Measurements from ENCODE around the gene GARNL3. TPM values are rescaled to one million over a fixed set of nuclear protein-coding genes. Genes with fewer than 3 reads are reported as not detected.
A peak's percentile ranks its signal among the peaks of the same experiment; 100 is the strongest.

GARNL3 gene
- total RNA-seq, 1 donor from 2014 or later: 31.4 TPM

DNA sequence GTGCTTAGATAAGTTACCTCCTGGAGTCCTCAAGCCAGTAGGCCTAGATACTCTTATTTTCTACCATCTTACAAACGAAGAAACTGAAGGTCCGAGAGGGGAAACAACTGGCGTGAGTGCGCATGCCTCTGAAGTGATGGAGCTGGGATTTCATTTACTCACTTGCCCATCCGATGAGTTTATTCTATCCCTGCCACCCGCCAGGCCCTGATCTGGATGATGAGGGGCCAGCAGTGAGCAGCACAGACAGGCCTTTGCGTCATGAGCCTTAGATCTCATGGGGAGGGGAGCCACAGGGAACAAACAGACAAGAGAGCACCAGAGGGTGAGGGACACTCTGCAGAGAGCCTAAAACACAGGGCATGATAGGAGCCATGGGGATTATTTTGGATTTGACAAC, 98.3 kb downstream of the GARNL3 start:
- H3K4me1 ChIP-seq: peaks cover 13% of the 10 kb centered on the region
- peak in 1 of 2 donors; percentile 29 for DNase-seq (ENCODE audit: extremely low spot score in 2 of 2)
- no peaks in the 10 kb centered on the region for H3K9me3 ChIP-seq
- no peak overlapping the region for H3K27ac ChIP-seq
- H3K36me3 ChIP-seq: no peaks in the 10 kb centered on the region
- no peaks in the 10 kb centered on the region for H3K27me3 ChIP-seq
- TF ChIP-seq POLR2AphosphoS5 (IDR thresholded peaks at IDR 0.05; ENCODE audit: insufficient read depth in 1 of 2, low read depth in 1 of 2) (no peak), POLR2A (IDR thresholded peaks at IDR 0.05) (no peak)
- TF ChIP-seq, protein P1, sequence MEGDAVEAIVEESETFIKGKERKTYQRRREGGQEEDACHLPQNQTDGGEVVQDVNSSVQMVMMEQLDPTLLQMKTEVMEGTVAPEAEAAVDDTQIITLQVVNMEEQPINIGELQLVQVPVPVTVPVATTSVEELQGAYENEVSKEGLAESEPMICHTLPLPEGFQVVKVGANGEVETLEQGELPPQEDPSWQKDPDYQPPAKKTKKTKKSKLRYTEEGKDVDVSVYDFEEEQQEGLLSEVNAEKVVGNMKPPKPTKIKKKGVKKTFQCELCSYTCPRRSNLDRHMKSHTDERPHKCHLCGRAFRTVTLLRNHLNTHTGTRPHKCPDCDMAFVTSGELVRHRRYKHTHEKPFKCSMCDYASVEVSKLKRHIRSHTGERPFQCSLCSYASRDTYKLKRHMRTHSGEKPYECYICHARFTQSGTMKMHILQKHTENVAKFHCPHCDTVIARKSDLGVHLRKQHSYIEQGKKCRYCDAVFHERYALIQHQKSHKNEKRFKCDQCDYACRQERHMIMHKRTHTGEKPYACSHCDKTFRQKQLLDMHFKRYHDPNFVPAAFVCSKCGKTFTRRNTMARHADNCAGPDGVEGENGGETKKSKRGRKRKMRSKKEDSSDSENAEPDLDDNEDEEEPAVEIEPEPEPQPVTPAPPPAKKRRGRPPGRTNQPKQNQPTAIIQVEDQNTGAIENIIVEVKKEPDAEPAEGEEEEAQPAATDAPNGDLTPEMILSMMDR (IDR thresholded peaks at IDR 0.05): no peak
- H3K4me3 ChIP-seq: no peak overlapping the region
- intact Hi-C loops (cut with DNase I): no loop called here

DNA sequence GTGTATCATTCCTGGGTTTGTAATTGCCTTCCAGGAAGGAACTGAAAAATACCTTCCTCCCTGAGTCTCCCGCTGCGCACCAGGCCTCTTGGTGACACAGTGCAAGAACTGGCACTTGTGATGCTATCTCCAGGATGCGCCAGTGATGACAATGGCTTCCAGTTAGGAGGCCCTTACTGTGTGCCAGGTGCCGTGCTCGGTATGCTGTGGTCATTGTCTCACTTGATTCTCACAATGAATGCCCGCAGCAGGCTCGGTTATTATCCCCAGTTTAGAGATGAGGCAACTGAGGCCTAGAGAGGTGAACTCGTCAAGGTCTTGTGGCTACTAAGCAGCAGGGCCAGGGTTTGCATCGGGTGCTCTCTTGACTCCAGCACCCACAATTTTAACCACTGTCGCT, 100.9 kb downstream of the GARNL3 start:
- no peaks in the 10 kb centered on the region for H3K36me3 ChIP-seq
- peaks cover 13% of the 10 kb centered on the region for H3K4me1 ChIP-seq
- H3K4me3 ChIP-seq: no peak overlapping the region
- H3K27me3 ChIP-seq: no peaks in the 10 kb centered on the region
- intact Hi-C loops (cut with DNase I): no loop called here
- peak in 1 of 2 donors; percentile 72 for DNase-seq (ENCODE audit: extremely low spot score in 2 of 2)
- H3K27ac ChIP-seq: no peak overlapping the region
- TF ChIP-seq, protein P1 (IDR thresholded peaks at IDR 0.05): no peak
- TF ChIP-seq POLR2A (IDR thresholded peaks at IDR 0.05): no peak
- TF ChIP-seq POLR2AphosphoS5 (IDR thresholded peaks at IDR 0.05; ENCODE audit: insufficient read depth in 1 of 2, low read depth in 1 of 2): no peak
- H3K9me3 ChIP-seq: no peaks in the 10 kb centered on the region

DNA sequence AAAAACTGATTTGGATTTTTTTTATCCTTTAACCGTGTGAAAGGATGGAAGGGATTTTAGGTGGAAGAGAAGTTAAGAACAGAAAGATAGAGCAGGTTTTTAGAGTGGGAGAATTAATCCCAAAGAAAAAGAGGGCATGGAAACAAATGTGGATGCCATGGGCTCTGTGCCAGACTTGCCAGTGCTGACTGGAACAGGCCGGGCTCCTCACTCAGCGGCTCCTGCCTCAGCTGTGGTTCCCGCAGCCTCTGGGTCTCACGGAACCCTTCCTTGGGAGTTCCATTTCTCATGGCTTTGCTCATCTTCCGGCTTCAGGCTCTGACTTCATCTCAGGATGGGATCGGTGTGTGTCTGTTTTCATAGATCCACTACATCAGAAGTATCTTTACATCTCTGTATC, 102.0 kb downstream of the GARNL3 start:
- H3K36me3 ChIP-seq: no peaks in the 10 kb centered on the region
- intact Hi-C loops (cut with DNase I): no loop called here
- no peak overlapping the region for H3K4me3 ChIP-seq
- H3K27ac ChIP-seq: no peak overlapping the region
- H3K27me3 ChIP-seq: no peaks in the 10 kb centered on the region
- TF ChIP-seq, protein P1 (IDR thresholded peaks at IDR 0.05): no peak
- TF ChIP-seq POLR2A (IDR thresholded peaks at IDR 0.05) (no peak), POLR2AphosphoS5 (IDR thresholded peaks at IDR 0.05; ENCODE audit: insufficient read depth in 1 of 2, low read depth in 1 of 2) (no peak)
- no peaks in the 10 kb centered on the region for H3K9me3 ChIP-seq
- peaks cover 2% of the 10 kb centered on the region for H3K4me1 ChIP-seq
- DNase-seq (ENCODE audit: extremely low spot score in 2 of 2): peak in 1 of 2 donors; percentile 40

- TF ChIP-seq POLR2A (IDR thresholded peaks at IDR 0.05) (no peak), POLR2AphosphoS5 (IDR thresholded peaks at IDR 0.05; ENCODE audit: insufficient read depth in 1 of 2, low read depth in 1 of 2) (no peak)
- TF ChIP-seq, protein P1 (IDR thresholded peaks at IDR 0.05): no peak
- no peak overlapping the region for H3K27ac ChIP-seq
- no peaks in the 10 kb centered on the region for H3K36me3 ChIP-seq
- H3K27me3 ChIP-seq: no peaks in the 10 kb centered on the region
- no peak overlapping the region for H3K4me3 ChIP-seq
- intact Hi-C loops (cut with DNase I): no loop called here
- peak in 1 of 2 donors; percentile 61 for DNase-seq (ENCODE audit: extremely low spot score in 2 of 2)
- no peaks in the 10 kb centered on the region for H3K4me1 ChIP-seq
- no peaks in the 10 kb centered on the region for H3K9me3 ChIP-seq
Observed at GRCh38 chr9:127368852-127369402, 104.4 kb downstream of the GARNL3 start.

DNA sequence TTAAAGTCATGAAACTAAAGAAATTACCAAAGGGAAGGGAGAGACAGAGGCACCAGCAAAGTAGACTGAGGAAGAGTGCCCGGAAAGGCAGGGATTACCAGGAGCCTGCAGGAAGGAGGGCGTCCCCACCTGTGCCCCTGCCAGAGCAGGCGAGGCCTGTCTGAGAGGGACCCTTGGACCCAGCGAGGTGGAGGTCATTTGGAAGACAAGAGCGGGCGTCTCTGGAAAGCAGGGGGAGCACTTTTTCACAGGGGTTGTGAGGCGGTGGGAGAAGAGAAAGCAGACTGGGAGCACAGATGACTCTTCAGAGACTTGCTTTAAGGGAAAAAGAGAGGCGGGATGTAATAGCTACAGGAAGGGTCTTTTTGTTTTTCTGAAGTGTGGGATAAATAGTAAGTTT, 104.9 kb downstream of the GARNL3 start:
- TF ChIP-seq, protein P1 (IDR thresholded peaks at IDR 0.05): no peak
- no peak for TF ChIP-seq POLR2AphosphoS5 (IDR thresholded peaks at IDR 0.05; ENCODE audit: insufficient read depth in 1 of 2, low read depth in 1 of 2)
- TF ChIP-seq POLR2A (IDR thresholded peaks at IDR 0.05): no peak
- intact Hi-C loops (cut with DNase I): no loop called here

More for the DNA sequence above, 104.9 kb downstream of the GARNL3 start:
- DNase-seq (ENCODE audit: extremely low spot score in 2 of 2): peak in 1 of 2 donors; percentile 64
- Histone ChIP-seq H3K27me3 (no peaks in the 10 kb centered on the region), H3K4me1 (no peaks in the 10 kb centered on the region), H3K27ac (no peak overlapping the region), H3K9me3 (no peaks in the 10 kb centered on the region), H3K36me3 (no peaks in the 10 kb centered on the region), H3K4me3 (no peak overlapping the region)

Measured in vagina (tissue), 2 donors.